RWPE2 (cell line): Measurements from ENCODE around the gene JMJD7.
A peak's percentile ranks its signal among the peaks of the same experiment; 100 is the strongest.

Source experiments
- ATAC-seq: fragments of 200-7000 bp; cut with Tn5 transposase; 3 replicates; pipeline ENCODE4 v1.9.1; 2021; ENCODE audit warnings: low read depth
- DNase-seq: peaks from one replicate; pipeline ENCODE4 v3.0.0-alpha.2; 2020; ENCODE audit warnings: low spot score
- H3K27ac ChIP-seq: fragments of 450-650 bp; 2 replicates; pipeline ENCODE4 v1.5.1; 2017; ENCODE audit warnings: mild to moderate bottlenecking; ENCODE audit not compliant: poor library complexity, severe bottlenecking
- H3K27me3 ChIP-seq: fragments of 250-450 bp; sonication (Bioruptor Pico); 2 replicates; pipeline ENCODE4 v1.5.1; 2021; ENCODE audit warnings: mild to moderate bottlenecking, moderate library complexity; ENCODE audit not compliant: insufficient read depth, poor library complexity, severe bottlenecking
- H3K36me3 ChIP-seq: fragments of 250-450 bp; sonication (Bioruptor Pico); 2 replicates; pipeline ENCODE4 v1.5.1; 2020; ENCODE audit warnings: low read depth, mild to moderate bottlenecking, moderate library complexity
- H3K4me1 ChIP-seq: fragments of 250-450 bp; sonication (Bioruptor Pico); 2 replicates; pipeline ENCODE4 v1.5.1; 2021; ENCODE audit warnings: mild to moderate bottlenecking, moderate library complexity; ENCODE audit not compliant: insufficient read depth, poor library complexity, severe bottlenecking
- H3K4me3 ChIP-seq: fragments of 250-450 bp; sonication (Bioruptor Pico); 2 replicates; pipeline ENCODE4 v1.5.1; 2021; ENCODE audit warnings: mild to moderate bottlenecking, moderate library complexity; ENCODE audit not compliant: severe bottlenecking
- H3K9me3 ChIP-seq: fragments of 250-450 bp; sonication (Bioruptor Pico); 2 replicates; pipeline ENCODE4 v1.5.1; 2021; ENCODE audit warnings: mild to moderate bottlenecking, moderate library complexity; ENCODE audit not compliant: severe bottlenecking
- CTCF ChIP-seq: fragments of 450-650 bp; IDR thresholded peaks from one replicate; pipeline ENCODE4 v1.5.1; 2017; ENCODE audit warnings: mild to moderate bottlenecking, moderate library complexity; ENCODE audit not compliant: poor library complexity, severe bottlenecking

Gene JMJD7

DNA sequence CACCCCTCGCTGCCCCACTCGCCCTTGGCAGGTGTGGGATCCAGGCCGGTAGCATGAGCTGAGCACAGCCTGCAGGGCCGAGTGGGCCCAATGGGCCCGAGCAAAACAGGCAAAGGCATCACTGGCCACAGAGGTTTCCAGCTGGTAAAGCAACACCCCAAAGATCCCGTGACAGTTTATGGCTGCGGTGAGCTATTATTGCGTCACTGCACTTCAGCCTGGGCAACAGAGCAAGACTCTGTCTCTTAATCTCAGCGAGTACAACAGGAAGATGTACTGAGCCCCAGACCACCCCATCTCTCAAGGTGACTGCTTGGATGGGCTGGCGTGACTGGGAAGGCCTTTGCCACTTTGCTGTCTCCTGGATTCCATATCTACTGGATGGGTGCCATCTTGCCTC is 4.3 kb downstream of the JMJD7 start:
- peaks cover 12% of the 10 kb centered on the region for H3K36me3 ChIP-seq
- H3K27ac ChIP-seq: peak overlapping the region; percentile 80
- DNase-seq (no peak), ATAC-seq (no peak)
- H3K9me3 ChIP-seq: no peaks in the 10 kb centered on the region
- peaks cover 38% of the 10 kb centered on the region for H3K4me1 ChIP-seq
- TF ChIP-seq CTCF: no peak
- H3K4me3 ChIP-seq: no peak overlapping the region
- H3K27me3 ChIP-seq: no peaks in the 10 kb centered on the region

GRCh38 chr15:41832875-41833274 is 5.0 kb downstream of the JMJD7 start:
- Histone ChIP-seq H3K36me3 (peaks cover 16% of the 10 kb centered on the region), H3K4me3 (no peak overlapping the region), H3K27me3 (no peaks in the 10 kb centered on the region), H3K4me1 (peaks cover 38% of the 10 kb centered on the region), H3K27ac (peak overlapping the region; percentile 80), H3K9me3 (no peaks in the 10 kb centered on the region)
- peak; percentile 96 for DNase-seq
- no peak for TF ChIP-seq CTCF
- ATAC-seq: peak; percentile 72

DNA sequence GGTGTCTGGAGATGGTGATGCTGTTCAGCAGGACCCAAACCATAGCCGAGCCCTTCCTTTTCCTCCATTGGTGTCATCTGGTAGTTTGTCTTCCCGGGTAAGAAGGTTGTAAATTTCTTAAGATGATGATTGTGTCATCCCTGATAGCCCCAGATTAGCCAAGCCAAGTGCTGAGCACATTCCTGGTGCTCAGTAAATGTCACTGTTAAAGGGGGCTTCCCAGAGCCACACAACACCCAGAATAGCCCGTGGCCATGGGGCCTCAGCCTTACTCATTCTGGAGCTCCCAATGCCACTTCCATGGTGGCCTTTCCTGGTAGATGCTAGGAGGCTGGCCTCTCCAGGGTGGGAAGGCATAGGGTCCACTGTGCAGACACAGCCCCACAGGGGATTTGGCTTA is 6.2 kb downstream of the JMJD7 start:
- peaks cover 17% of the 10 kb centered on the region for H3K36me3 ChIP-seq

GRCh38 chr15:41836073-41836472 is 8.2 kb downstream of the JMJD7 start:
- DNase-seq: no peak
- Histone ChIP-seq H3K4me1 (peaks cover 27% of the 10 kb centered on the region), H3K27ac (no peak overlapping the region)

More for the DNA sequence above, 6.2 kb downstream of the JMJD7 start:
- TF ChIP-seq CTCF: no peak
- DNase-seq (no peak), ATAC-seq (no peak)
- Histone ChIP-seq H3K4me3 (no peak overlapping the region), H3K27ac (peak overlapping the region; percentile 80), H3K4me1 (peaks cover 40% of the 10 kb centered on the region), H3K9me3 (no peaks in the 10 kb centered on the region), H3K27me3 (no peaks in the 10 kb centered on the region)

More at GRCh38 chr15:41836073-41836472, 8.2 kb downstream of the JMJD7 start:
- Histone ChIP-seq H3K27me3 (no peaks in the 10 kb centered on the region), H3K4me3 (no peak overlapping the region), H3K9me3 (no peaks in the 10 kb centered on the region), H3K36me3 (peaks cover 23% of the 10 kb centered on the region)
- ATAC-seq: no peak
- no peak for TF ChIP-seq CTCF
